A549 (cell line): ENCODE data around the gene MEI1. TPM values are rescaled to one million over a fixed set of nuclear protein-coding genes. Genes with fewer than 3 reads are reported as not detected.

ENCODE experiments used
- ATAC-seq, 2 experiments: fragments of 200-7000 bp in 1 of 2; fragments of >200 bp in 1 of 2; cut with Nextera tagmentation in 1 of 2; cut with Tn5 transposase in 1 of 2; 3 replicates each; pipeline versions ENCODE4 v1.8.0 to v1.9.1; 2018 to 2020; ENCODE audit warnings: mild to moderate bottlenecking in 1 of 2, moderate library complexity in 1 of 2
- CTCF ChIA-PET: fragments of 300-600 bp; sonication (Branson Sonifier 250); formaldehyde crosslinking; extraction: SDS; loops from one replicate; lab custom pipeline; 2021; ENCODE audit warnings: antibody characterized with exemption, inconsistent platforms; lab: Yijun Ruan, JAX
- POLR2A ChIA-PET: fragments of 350-600 bp; formaldehyde crosslinking; extraction: SDS; loops from one replicate; lab custom pipeline; 2021; ENCODE audit warnings: antibody characterized with exemption, inconsistent platforms; lab: Yijun Ruan, JAX
- DNase-seq, 2 experiments: peaks; one replicate each; pipeline versions ENCODE4 v3.0.0 to v3.0.0-alpha.2; 2011 to 2016; ENCODE audit warnings: low read depth in 1 of 2, low spot score in 1 of 2
- FAIRE-seq: peaks from 2 replicates; lab custom pipeline; 2011; peaks lifted over from hg19 to GRCh38; lab: Jason Lieb, UNC
- H3K27ac ChIP-seq, 2 experiments: fragments of >200 bp; sonication (Bioruptor Twin); formaldehyde crosslinking; 3 replicates each; pipeline ENCODE4 v1.5.1; 2016 to 2017
- H3K4me1 ChIP-seq: fragments of >200 bp; sonication (Bioruptor Twin); formaldehyde crosslinking; 3 replicates; pipeline ENCODE4 v1.6.1; 2016
- H3K4me2 ChIP-seq: fragments of >200 bp; sonication (Bioruptor Twin); formaldehyde crosslinking; 3 replicates; pipeline ENCODE4 v1.6.1; 2016
- H3K4me3 ChIP-seq: fragments of >200 bp; sonication (Bioruptor Twin); formaldehyde crosslinking; 3 replicates; pipeline ENCODE4 v1.5.1; 2016
- H3K9me3 ChIP-seq: fragments of >200 bp; sonication (Bioruptor Twin); formaldehyde crosslinking; 3 replicates; pipeline ENCODE4 v1.6.1; 2016
- ATOH8 ChIP-seq: fragments of 250-450 bp; sonication (Bioruptor Pico); IDR thresholded peaks from 2 replicates; pipeline ENCODE4 v1.5.0; 2020; ENCODE audit warnings: low read depth, mild to moderate bottlenecking, moderate library complexity
- BCL3 ChIP-seq: fragments of >200 bp; sonication (Bioruptor Twin); formaldehyde crosslinking; IDR thresholded peaks from 3 replicates; pipeline ENCODE4 v1.6.1; 2016
- CEBPB ChIP-seq, 2 experiments: fragments of >200 bp in 1 of 2; sonication (Bioruptor Twin) in 1 of 2; formaldehyde crosslinking in 1 of 2; IDR thresholded peaks; 2 replicates each; pipeline ENCODE4 v1.6.1; 2012 to 2016
- CHD2 ChIP-seq: fragments of 150-350 bp; IDR thresholded peaks from 2 replicates; pipeline ENCODE4 v1.6.1; 2014; ENCODE audit warnings: low read length; ENCODE audit not compliant: partially characterized antibody
- EHMT2 ChIP-seq: fragments of 200-600 bp; sonication (generic); IDR thresholded peaks from 2 replicates; pipeline ENCODE4 v1.6.1; 2016; ENCODE audit warnings: antibody characterized with exemption, low read depth, mild to moderate bottlenecking, moderate library complexity
- ELK1 ChIP-seq: fragments of 150-350 bp; IDR thresholded peaks from 2 replicates; pipeline ENCODE4 v1.6.1; 2014; ENCODE audit warnings: low read depth, mild to moderate bottlenecking, low read length
- EP300 ChIP-seq, 2 experiments: fragments of >200 bp; sonication (Bioruptor Twin); formaldehyde crosslinking; IDR thresholded peaks; 2 replicates in 1 of 2; 3 replicates in 1 of 2; pipeline ENCODE4 v1.6.1; 2016 to 2017
- FOSL2 ChIP-seq, 2 experiments: fragments of 450-650 bp in 1 of 2; fragments of >200 bp in 1 of 2; sonication (Bioruptor Twin) in 1 of 2; formaldehyde crosslinking; IDR thresholded peaks; 2 replicates each; pipeline versions ENCODE4 v1.5.0 to v1.6.1; 2016 to 2020; ENCODE audit warnings: mild to moderate bottlenecking in 1 of 2, moderate library complexity in 1 of 2
- HMGXB4 ChIP-seq: fragments of 250-450 bp; sonication (Bioruptor Pico); IDR thresholded peaks from 2 replicates; pipeline ENCODE4 v1.5.0; 2021; ENCODE audit warnings: mild to moderate bottlenecking, moderate library complexity, borderline replicate concordance
- HOXB13 ChIP-seq: fragments of 250-450 bp; sonication (Bioruptor Pico); IDR thresholded peaks from 2 replicates; pipeline ENCODE4 v1.5.0; 2020; ENCODE audit warnings: low read depth, mild to moderate bottlenecking, moderate library complexity
- JUNB ChIP-seq: fragments of >200 bp; sonication (Bioruptor Twin); formaldehyde crosslinking; IDR thresholded peaks from 2 replicates; pipeline ENCODE4 v1.6.1; 2016
- KDM5A ChIP-seq: fragments of 200-600 bp; sonication (generic); IDR thresholded peaks from 2 replicates; pipeline ENCODE4 v1.6.1; 2016; ENCODE audit warnings: antibody characterized with exemption, mild to moderate bottlenecking
- MAFK ChIP-seq: fragments of 450-650 bp; IDR thresholded peaks from 2 replicates; pipeline ENCODE4 v1.6.1; 2014; ENCODE audit not compliant: partially characterized antibody
- POLR2A ChIP-seq: IDR thresholded peaks from 2 replicates; pipeline ENCODE4 v1.6.1; 2012; ENCODE audit warnings: mild to moderate bottlenecking, low read length
- POLR2AphosphoS2 ChIP-seq: conservative IDR thresholded peaks from 2 replicates; pipeline ENCODE4 v1.6.1; 2012; ENCODE audit warnings: low read length, improper control_type of control experiment, inconsistent platforms
- RARB ChIP-seq: fragments of 250-450 bp; sonication (Bioruptor Pico); IDR thresholded peaks from 2 replicates; pipeline ENCODE4 v1.8.0; 2021; ENCODE audit warnings: mild to moderate bottlenecking, moderate library complexity
- RCOR1 ChIP-seq: fragments of 150-350 bp; IDR thresholded peaks from 2 replicates; pipeline ENCODE4 v1.6.1; 2014; ENCODE audit warnings: antibody characterized with exemption, low read length, low read depth
- REST ChIP-seq: fragments of 200-600 bp; sonication (generic); IDR thresholded peaks from 2 replicates; pipeline ENCODE4 v1.6.1; 2016; ENCODE audit warnings: antibody characterized with exemption, mild to moderate bottlenecking, moderate library complexity
- RFX5 ChIP-seq: fragments of 450-650 bp; IDR thresholded peaks from 2 replicates; pipeline ENCODE4 v1.7.1; 2014; ENCODE audit warnings: antibody characterized with exemption, mild to moderate bottlenecking, moderate library complexity
- TP53 ChIP-seq: fragments of 250-450 bp; sonication (Bioruptor Pico); IDR thresholded peaks from 2 replicates; pipeline ENCODE4 v1.5.0; 2021; ENCODE audit warnings: mild to moderate bottlenecking, moderate library complexity
- ZFP36 ChIP-seq: fragments of 450-650 bp; IDR thresholded peaks from 2 replicates; pipeline ENCODE4 v1.6.1; 2014; ENCODE audit warnings: borderline replicate concordance; ENCODE audit not compliant: partially characterized antibody
- ZSCAN20 ChIP-seq: fragments of 250-450 bp; sonication (Bioruptor Pico); IDR thresholded peaks from 2 replicates; pipeline ENCODE4 v1.8.0; 2022; ENCODE audit warnings: mild to moderate bottlenecking, moderate library complexity
- WGBS: methylation state at CpG from one replicate; pipeline ENCODE4 v1.1.6; 2017; ENCODE audit errors: missing lambda C conversion rate; 5-methylcytosine and 5-hydroxymethylcytosine counted together
- polyA plus RNA-seq, 4 experiments: library from polyadenylated mRNA; depleted of rRNA in 3 of 4; stranded (reverse); fragments of >200 nt; fragmentation: RNase III in 1 of 4; extraction: RNeasy Plus Mini Kit Qiagen cat#74134 plus additional on column Dnase treatment in 1 of 4; gene quantifications; 2 replicates in 3 of 4; 3 replicates in 1 of 4; pipeline ENCODE4 v1.2.3, GENCODE V29; 2011 to 2017

Gene MEI1
- polyA plus RNA-seq, 2 of the 4 experiments (the other 2 are of a cell fraction): 0.12 TPM; not detected in 1

GRCh38 chr22:41690476-41690875 is 8.8 kb upstream of the MEI1 start:
- DNase-seq: no peak
- CTCF ChIA-PET: interaction anchor here (1.8 kb wide), 1 partner anchor 56 kb away, joined by 5 read pairs; no protein-coding TSS in a partner anchor
- WGBS: 100% methylated on average over 2 of the region's 3 CpGs
- TF ChIP-seq ELK1 (no peak), MAFK (no peak), HMGXB4 (no peak), RFX5 (no peak)
- TF ChIP-seq, all 56 proteins: peak for 0
- Histone ChIP-seq H3K4me1 (peaks cover 6% of the 10 kb centered on the region; the same call in 2 of the 3 replicates), H3K9me3 (no peaks in the 10 kb centered on the region), H3K4me3 (no peak overlapping the region), H3K4me2 (no peak overlapping the region), H3K27ac (no peak overlapping the region)
- no peak for ATAC-seq
- POLR2A ChIA-PET: no interaction called here
- FAIRE-seq: no peak

GRCh38 chr22:41695211-41695610 is 4.1 kb upstream of the MEI1 start:
- CTCF ChIA-PET: interaction anchor here (0.9 to 3.5 kb wide), 2 partner anchors 8 to 28 kb away, joined by 4 to 33 read pairs; partner anchors contain the start of gene SNU13
- Histone ChIP-seq H3K9me3 (no peaks in the 10 kb centered on the region), H3K27ac (no peak overlapping the region), H3K4me3 (no peak overlapping the region)
- DNase-seq: no peak
- no peak for ATAC-seq
- POLR2A ChIA-PET: no interaction called here
- TF ChIP-seq HOXB13 (CRISPR knock-in tag) (no peak), CEBPB (IDR thresholded peaks at IDR 0.05) (no peak), REST (no peak), EHMT2 (no peak), JUNB (no peak), ATOH8 (CRISPR knock-in tag) (no peak), RCOR1 (no peak), EP300 (IDR thresholded peaks at IDR 0.05) (no peak), BCL3 (no peak), TP53 (CRISPR knock-in tag) (no peak), ZSCAN20 (no peak), KDM5A (no peak), POLR2A (no peak), CHD2 (no peak), FOSL2 (IDR thresholded peaks at IDR 0.05) (no peak), FOSL2 (CRISPR knock-in tag; IDR thresholded peaks at IDR 0.05) (no peak), POLR2AphosphoS2 (no peak), ZFP36 (no peak), RARB (CRISPR knock-in tag) (no peak)
- TF ChIP-seq, all 56 proteins: peak for 0
- 79% methylated on average over 2 of the region's 2 CpGs for WGBS
- Histone ChIP-seq H3K4me2 (no peak overlapping the region), H3K4me1 (peaks cover 7% of the 10 kb centered on the region; the same call in 1 of the 3 replicates)
- no peak for FAIRE-seq
